Panc1 (cell line): ENCODE data around the gene FEN1. TPM values are rescaled to one million over a fixed set of nuclear protein-coding genes. Genes with fewer than 3 reads are reported as not detected.

Experiments
- ATAC-seq: fragments of 200-7000 bp; cut with Tn5 transposase; 2 replicates; pipeline ENCODE4 v1.9.1; 2020; ENCODE audit warnings: mild to moderate bottlenecking, moderate library complexity
- BruUV-seq: library from RNA; stranded (reverse); fragments of 400-500 nt; replicated peaks from 2 replicates; lab custom pipeline; 2021; lab: Mats Ljungman, UMichigan
- CTCF ChIA-PET: fragments of 300-600 bp; sonication (Branson Sonifier 250); formaldehyde crosslinking; loops from one replicate; lab custom pipeline; 2022; ENCODE audit warnings: antibody characterized with exemption; lab: Charles Lee
- POLR2A ChIA-PET: fragments of 300-600 bp; sonication (Branson Sonifier 250); formaldehyde crosslinking; loops from one replicate; lab custom pipeline; 2022; ENCODE audit warnings: antibody characterized with exemption; lab: Charles Lee
- DNase-seq: peaks from one replicate; pipeline ENCODE4 v3.0.0-alpha.2; 2010; ENCODE audit warnings: low read depth, low spot score
- H3K27ac ChIP-seq: 2 replicates; pipeline ENCODE4 v1.5.1; 2011; ENCODE audit warnings: mild to moderate bottlenecking, low read length, inconsistent platforms
- H3K27me3 ChIP-seq: fragments of 200-500 bp; sonication (Bioruptor generic); 2 replicates; pipeline ENCODE4 v1.6.0; 2014; ENCODE audit warnings: low read length, inconsistent platforms; ENCODE audit not compliant: control insufficient read depth, insufficient read depth
- H3K36me3 ChIP-seq: fragments of 200-500 bp; sonication (Bioruptor generic); 2 replicates; pipeline ENCODE4 v1.5.1; 2014; ENCODE audit warnings: inconsistent platforms, mild to moderate bottlenecking, low read length, moderate library complexity; ENCODE audit not compliant: control insufficient read depth, insufficient read depth
- H3K4me1 ChIP-seq: 2 replicates; pipeline ENCODE4 v1.5.1; 2011; ENCODE audit warnings: inconsistent platforms, mild to moderate bottlenecking, low read length, moderate library complexity; ENCODE audit not compliant: control insufficient read depth, insufficient read depth
- H3K4me3 ChIP-seq, 2 experiments: 2 replicates each; pipeline ENCODE4 v1.5.1; 2011 to 2012; ENCODE audit warnings: low read depth in 2 of 2, low read length in 2 of 2, mild to moderate bottlenecking in 2 of 2, inconsistent platforms in 1 of 2, moderate library complexity in 1 of 2
- H3K9me3 ChIP-seq: fragments of 200-500 bp; sonication (Bioruptor generic); 2 replicates; pipeline ENCODE4 v1.5.1; 2014; ENCODE audit warnings: low read depth, mild to moderate bottlenecking, inconsistent platforms, low read length, moderate library complexity; ENCODE audit not compliant: control insufficient read depth, insufficient read depth
- CTCF ChIP-seq: fragments of 450-650 bp; IDR thresholded peaks from 2 replicates; pipeline ENCODE4 v1.5.1; 2017; ENCODE audit warnings: mild to moderate bottlenecking
- POLR2AphosphoS5 ChIP-seq: IDR thresholded peaks from 2 replicates; pipeline ENCODE4 v1.6.1; 2012; ENCODE audit warnings: mild to moderate bottlenecking, low read depth, low read length, moderate library complexity
- REST ChIP-seq, 2 experiments: IDR thresholded peaks; 2 replicates each; pipeline ENCODE4 v1.6.1; 2011 to 2012; ENCODE audit warnings: low read depth in 2 of 2, control low read depth in 1 of 2, low read length in 1 of 2, mild to moderate bottlenecking in 1 of 2, moderate library complexity in 1 of 2; ENCODE audit not compliant: insufficient read depth in 1 of 2
- SIN3A ChIP-seq: IDR thresholded peaks from 2 replicates; pipeline ENCODE4 v1.6.1; 2012; ENCODE audit warnings: low read depth, mild to moderate bottlenecking, low read length, moderate library complexity, borderline replicate concordance; ENCODE audit not compliant: insufficient read depth
- TCF7L2 ChIP-seq: IDR thresholded peaks from 2 replicates; pipeline ENCODE4 v1.6.1; 2011; ENCODE audit warnings: mild to moderate bottlenecking, low read depth, low read length, inconsistent platforms
- in situ Hi-C: cut with HindIII; loops from 2 replicates; pipeline ENCODE4 v1.10.0; 2016; ENCODE audit warnings: low sequenced_read_pairs, low pct_unique_long_range_greater_than_20kb
- intact Hi-C: fragments of 100-400 bp; cut with micrococcal nuclease; formaldehyde crosslinking; loops from one replicate; pipeline ENCODE4 v1.10.0; 2022; ENCODE audit not compliant: unreplicated experiment
- total RNA-seq: library from RNA; stranded (reverse); gene quantifications from one replicate; pipeline ENCODE4 v1.2.1, GENCODE V29; 2021; ENCODE audit not compliant: unreplicated experiment

FEN1 gene
- total RNA-seq, 1 experiment from 2014 or later: 67.6 TPM

GRCh38 chr11:61760946-61761345, 31.8 kb upstream of the FEN1 start:
- in situ Hi-C loops: no loop called here

GRCh38 chr11:61761440-61762222, 31.1 kb upstream of the FEN1 start:
- Histone ChIP-seq H3K36me3 (no peaks in the 10 kb centered on the region), H3K27me3 (no peaks in the 10 kb centered on the region), H3K4me1 (peaks cover 7% of the 10 kb centered on the region), H3K27ac (no peak overlapping the region), H3K9me3 (no peaks in the 10 kb centered on the region), H3K4me3 (no peak overlapping the region)
- ChIA-PET POLR2A (no interaction called here), CTCF (interaction anchor here (1.0 kb wide), 1 partner anchor 25 kb away, joined by 3 read pairs; no protein-coding TSS in a partner anchor)
- in situ Hi-C loops (no loop called here), intact Hi-C loops (no loop called here)
- TF ChIP-seq CTCF (no peak), REST (IDR thresholded peaks at IDR 0.05; ENCODE audit: insufficient read depth in 1 of 2, low read depth in 2 of 2, low read length in 1 of 2) (no peak), TCF7L2 (no peak), SIN3A (no peak), POLR2AphosphoS5 (no peak)
- DNase-seq (no peak), ATAC-seq (no peak)
- BruUV-seq: no TSS peak

More at GRCh38 chr11:61760946-61761345, 31.8 kb upstream of the FEN1 start:
- Histone ChIP-seq H3K4me3 (no peak overlapping the region), H3K27me3 (no peaks in the 10 kb centered on the region), H3K27ac (no peak overlapping the region), H3K4me1 (peaks cover 5% of the 10 kb centered on the region), H3K9me3 (no peaks in the 10 kb centered on the region), H3K36me3 (no peaks in the 10 kb centered on the region)
- POLR2A ChIA-PET: no interaction called here
- no peak for TF ChIP-seq POLR2AphosphoS5
- no peak for TF ChIP-seq SIN3A
- no peak for TF ChIP-seq REST (IDR thresholded peaks at IDR 0.05; ENCODE audit: insufficient read depth in 1 of 2, low read depth in 2 of 2, low read length in 1 of 2)
- no peak for TF ChIP-seq CTCF
- no peak for TF ChIP-seq TCF7L2
- intact Hi-C loops: no loop called here
- CTCF ChIA-PET: no interaction called here
- DNase-seq (no peak), ATAC-seq (no peak)
- BruUV-seq: no TSS peak
